GM12864 (cell line): ENCODE data around the gene NLGN1.

Experiments
- DNase-seq: peaks from one replicate; pipeline ENCODE4 v3.0.0-alpha.2; 2011; ENCODE audit warnings: low read depth
- H3K4me3 ChIP-seq: 2 replicates; pipeline ENCODE4 v1.5.1; 2011; ENCODE audit warnings: mild to moderate bottlenecking, low read depth, low read length, control low read depth
- CTCF ChIP-seq: IDR thresholded peaks from 2 replicates; pipeline ENCODE4 v1.5.1; 2011; ENCODE audit warnings: low read depth, mild to moderate bottlenecking, moderate library complexity, low read length, control low read depth, inconsistent platforms; ENCODE audit errors: missing control alignments

Gene NLGN1

GRCh38 chr3:173395412-173396181 is 1.9 kb upstream of the NLGN1 start:
- peak overlapping the region; percentile 44 for H3K4me3 ChIP-seq
- no peak for DNase-seq
- no peak for TF ChIP-seq CTCF

- no peak overlapping the region for H3K4me3 ChIP-seq
- DNase-seq, result no peak
- no peak for TF ChIP-seq CTCF
These were observed 1.1 kb upstream of the NLGN1 start for GRCh38 chr3:173396191-173397041.

GRCh38 chr3:173398111-173398479 is 551 bp downstream of the NLGN1 start:
- TF ChIP-seq CTCF, result no peak
- no peak overlapping the region for H3K4me3 ChIP-seq
- no peak for DNase-seq

GRCh38 chr3:173399044-173399443 is 1.5 kb downstream of the NLGN1 start:
- no peak for TF ChIP-seq CTCF
- DNase-seq, result no peak
- H3K4me3 ChIP-seq, result no peak overlapping the region

- no peak for TF ChIP-seq CTCF
- DNase-seq, result no peak
- no peak overlapping the region for H3K4me3 ChIP-seq
These were observed 3.8 kb downstream of the NLGN1 start for GRCh38 chr3:173401369-173401768.

- TF ChIP-seq CTCF, result no peak
- DNase-seq, result no peak
- H3K4me3 ChIP-seq, result no peak overlapping the region
These were observed 5.1 kb downstream of the NLGN1 start for GRCh38 chr3:173402656-173403055.

- TF ChIP-seq CTCF, result no peak
- no peak for DNase-seq
- H3K4me3 ChIP-seq, result no peak overlapping the region
These were observed 5.8 kb downstream of the NLGN1 start for GRCh38 chr3:173403376-173403775.
